Nephron progenitor cell (in vitro differentiated cells): ENCODE results near the gene BEST2.

Experiments
- DNase-seq: peaks from one replicate; pipeline ENCODE4 v3.0.0; 2021
- H3K27ac Mint-ChIP-seq: 2 replicates; pipeline ENCODE4 v1.8.0; 2021; ENCODE audit warnings: mild to moderate bottlenecking, moderate library complexity, mixed read lengths
- H3K27me3 Mint-ChIP-seq: 2 replicates; pipeline ENCODE4 v1.8.0; 2021; ENCODE audit warnings: mild to moderate bottlenecking, low read depth, mixed read lengths; ENCODE audit not compliant: poor library complexity
- H3K36me3 Mint-ChIP-seq: 2 replicates; pipeline ENCODE4 v1.8.0; 2021; ENCODE audit warnings: low read depth, mixed read lengths
- H3K4me1 Mint-ChIP-seq: 2 replicates; pipeline ENCODE4 v1.8.0; 2021; ENCODE audit warnings: mixed read lengths
- H3K4me3 Mint-ChIP-seq: 2 replicates; pipeline ENCODE4 v1.8.0; 2021; ENCODE audit warnings: mild to moderate bottlenecking, moderate library complexity, mixed read lengths
- H3K9me3 Mint-ChIP-seq: 2 replicates; pipeline ENCODE4 v1.8.0; 2021; ENCODE audit warnings: mild to moderate bottlenecking, moderate library complexity, mixed read lengths
- CTCF ChIP-seq: fragments of 200-600 bp; sonication (generic); IDR thresholded peaks from 2 replicates; pipeline ENCODE4 v1.5.0; 2021; ENCODE audit warnings: antibody characterized with exemption

BEST2 gene

GRCh38 chr19:12769689-12770088, 18.1 kb downstream of the BEST2 start:
- peak; percentile 70 for DNase-seq
- Mint-ChIP-seq H3K4me1 (peaks cover 11% of the 10 kb centered on the region), H3K9me3 (no peaks in the 10 kb centered on the region), H3K27me3 (peaks cover 37% of the 10 kb centered on the region), H3K36me3 (peaks cover 7% of the 10 kb centered on the region), H3K4me3 (no peak overlapping the region), H3K27ac (no peak overlapping the region)
- no peak for TF ChIP-seq CTCF

- TF ChIP-seq CTCF = no peak
- no peak overlapping the region for H3K27ac Mint-ChIP-seq
- no peaks in the 10 kb centered on the region for H3K9me3 Mint-ChIP-seq
- no peak overlapping the region for H3K4me3 Mint-ChIP-seq
- peaks cover 12% of the 10 kb centered on the region for H3K4me1 Mint-ChIP-seq
- H3K36me3 Mint-ChIP-seq = no peaks in the 10 kb centered on the region
- H3K27me3 Mint-ChIP-seq = peaks cover 38% of the 10 kb centered on the region
- no peak for DNase-seq
Observed at GRCh38 chr19:12770922-12771321, 19.3 kb downstream of the BEST2 start.

GRCh38 chr19:12772323-12772722, 20.7 kb downstream of the BEST2 start:
- Mint-ChIP-seq H3K27ac (no peak overlapping the region), H3K4me3 (no peak overlapping the region), H3K9me3 (no peaks in the 10 kb centered on the region), H3K27me3 (peaks cover 38% of the 10 kb centered on the region), H3K36me3 (no peaks in the 10 kb centered on the region), H3K4me1 (peaks cover 8% of the 10 kb centered on the region)
- no peak for DNase-seq
- TF ChIP-seq CTCF = no peak

- DNase-seq = no peak
- no peak for TF ChIP-seq CTCF
- H3K27me3 Mint-ChIP-seq = peaks cover 34% of the 10 kb centered on the region
- peak overlapping the region; percentile 5 for H3K4me3 Mint-ChIP-seq
- H3K27ac Mint-ChIP-seq = no peak overlapping the region
- no peaks in the 10 kb centered on the region for H3K36me3 Mint-ChIP-seq
- H3K9me3 Mint-ChIP-seq = no peaks in the 10 kb centered on the region
- peaks cover 12% of the 10 kb centered on the region for H3K4me1 Mint-ChIP-seq
Observed at GRCh38 chr19:12773571-12773970, 22.0 kb downstream of the BEST2 start.

GRCh38 chr19:12774588-12775555, 23.3 kb downstream of the BEST2 start, which contains the start of gene HOOK2:
TSS of gene HOOK2 (minus strand) at chr19:12775552. CDS start at chr19:12775449, 103 bp downstream.
- Mint-ChIP-seq H3K27ac (no peak within 1 kb of the TSS), H3K27me3 (peaks cover 29% of the 10 kb centered on the region), H3K9me3 (no peaks in the 10 kb centered on the region), H3K4me1 (peaks cover 20% of the 10 kb centered on the region), H3K36me3 (no peaks in the 10 kb centered on the region), H3K4me3 (peak within 1 kb of the TSS; percentile 79)
- no peak for TF ChIP-seq CTCF
- no peak for DNase-seq
